IPS-15b (cell line): ENCODE data around the gene ZNF891.
A peak's percentile ranks its signal among the peaks of the same experiment; 100 is the strongest.

Experiments used
- H3K27me3 ChIP-seq: one replicate; pipeline ENCODE4 v1.6.1; 2013; ENCODE audit warnings: low read length; ENCODE audit not compliant: control insufficient read depth, insufficient read depth
- H3K36me3 ChIP-seq: one replicate; pipeline ENCODE4 v1.6.1; 2013; ENCODE audit warnings: low read length; ENCODE audit not compliant: control insufficient read depth, insufficient read depth
- H3K4me1 ChIP-seq: one replicate; pipeline ENCODE4 v1.6.1; 2013; ENCODE audit warnings: mild to moderate bottlenecking, low read length; ENCODE audit not compliant: control insufficient read depth, insufficient read depth
- H3K4me3 ChIP-seq: one replicate; pipeline ENCODE4 v1.5.1; 2013; ENCODE audit warnings: low read depth, low read length
- H3K9ac ChIP-seq: one replicate; pipeline ENCODE4 v1.6.1; 2013; ENCODE audit warnings: low read depth, mild to moderate bottlenecking, low read length
- H3K9me3 ChIP-seq: one replicate; pipeline ENCODE4 v1.6.1; 2013; ENCODE audit warnings: mild to moderate bottlenecking, low read length; ENCODE audit not compliant: control insufficient read depth, insufficient read depth

ZNF891 gene

DNA sequence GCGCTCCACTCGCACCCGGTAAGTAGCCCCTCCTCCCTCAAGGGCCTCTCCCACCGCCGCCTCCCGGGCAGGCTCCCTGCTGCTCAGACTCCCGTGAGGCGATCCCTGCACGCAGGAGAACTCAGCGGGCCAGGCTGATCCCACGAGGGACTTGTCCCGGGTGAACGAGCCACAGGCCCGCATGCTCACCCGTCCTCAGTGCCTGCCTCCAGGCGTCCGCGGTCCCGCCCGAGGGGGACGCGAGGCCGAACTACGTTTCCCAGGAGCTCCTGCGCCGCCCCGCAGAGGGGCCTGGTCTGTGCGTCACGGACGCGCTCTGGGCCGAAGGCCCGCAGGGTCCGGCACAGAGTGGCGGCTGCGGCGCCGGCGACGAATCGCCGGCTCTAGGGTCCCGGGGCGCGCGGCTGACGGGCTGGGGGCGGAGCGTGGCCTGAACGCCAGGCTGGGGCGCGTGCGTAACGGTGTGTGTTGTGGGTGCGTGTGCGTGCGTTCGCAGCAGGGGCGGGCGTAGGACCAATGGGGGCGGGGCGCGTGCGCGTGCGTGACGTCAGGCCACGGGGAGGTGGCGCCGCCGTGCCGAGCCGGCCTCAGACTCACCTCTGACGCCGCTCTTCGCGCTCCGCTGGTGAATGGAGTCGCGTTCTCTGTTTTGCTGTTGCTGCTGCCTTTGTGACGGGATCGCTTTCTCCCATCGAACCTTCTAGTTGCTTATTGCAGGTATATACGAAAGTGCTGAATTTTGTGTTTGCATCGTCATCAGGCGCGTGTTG, at the start of gene ZNF891, which contains the start of gene ZNF10:
Gene ZNF891, minus strand, starts transcription at position 237 of the 770 bp plus-strand sequence. CDS start 8,356 bp downstream, outside the sequence.
Gene ZNF10, plus strand, starts transcription at position 590 of the 770 bp plus-strand sequence. CDS start 13,866 bp downstream, outside the sequence.
- H3K9ac ChIP-seq: peak within 1 kb of the TSS; percentile 93
- H3K4me1 ChIP-seq: no peaks in the 10 kb centered on the region
- H3K27me3 ChIP-seq: no peaks in the 10 kb centered on the region
- peak within 1 kb of the TSS; percentile 92 for H3K4me3 ChIP-seq
- no peaks in the 10 kb centered on the region for H3K36me3 ChIP-seq
- H3K9me3 ChIP-seq: peaks cover 6% of the 10 kb centered on the region

DNA sequence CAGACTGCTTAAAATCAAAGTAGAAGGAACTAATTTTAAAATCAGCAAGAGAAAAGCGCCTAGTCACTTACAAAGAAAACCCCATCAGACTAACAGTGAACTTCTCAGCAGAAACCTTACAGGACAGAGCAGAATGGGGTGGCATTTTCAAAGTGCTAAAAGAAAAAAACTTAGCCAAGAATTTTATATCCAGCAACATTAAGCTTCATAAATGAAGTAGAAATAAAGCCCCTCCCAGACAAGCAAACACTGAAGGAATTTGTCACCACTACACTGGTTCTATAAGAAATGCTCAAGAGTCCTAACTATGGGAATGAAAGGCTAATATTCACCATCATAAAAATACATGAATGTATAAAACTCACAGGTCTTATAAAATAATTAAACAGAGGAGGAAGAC, 44.8 kb upstream of the ZNF891 start:
- Histone ChIP-seq H3K4me1 (no peaks in the 10 kb centered on the region), H3K27me3 (no peaks in the 10 kb centered on the region), H3K9me3 (peaks cover 23% of the 10 kb centered on the region), H3K36me3 (no peaks in the 10 kb centered on the region), H3K4me3 (no peak overlapping the region), H3K9ac (no peak overlapping the region)

DNA sequence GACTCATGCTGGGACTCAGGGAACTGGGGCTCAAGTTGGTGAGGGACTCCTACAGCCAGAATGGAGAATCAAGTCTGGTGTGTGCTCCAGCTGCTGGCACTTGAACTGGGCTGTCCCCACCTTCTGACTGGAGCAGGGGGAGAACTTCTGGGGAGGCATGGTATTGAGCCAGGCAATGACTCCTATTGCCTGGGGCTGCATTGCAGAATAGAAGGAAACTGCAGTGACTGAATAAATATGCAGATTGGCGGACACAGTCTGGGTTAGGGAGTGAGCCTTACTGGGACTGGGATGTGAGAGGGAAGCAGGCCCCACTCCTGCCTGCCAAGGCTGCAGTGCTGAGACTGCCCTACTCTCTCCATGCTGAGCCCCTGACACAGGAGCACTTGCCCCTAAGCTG, 42.4 kb upstream of the ZNF891 start:
- no peak overlapping the region for H3K9ac ChIP-seq
- H3K4me1 ChIP-seq: no peaks in the 10 kb centered on the region
- no peaks in the 10 kb centered on the region for H3K36me3 ChIP-seq
- no peaks in the 10 kb centered on the region for H3K27me3 ChIP-seq
- no peak overlapping the region for H3K4me3 ChIP-seq
- H3K9me3 ChIP-seq: peaks cover 23% of the 10 kb centered on the region

DNA sequence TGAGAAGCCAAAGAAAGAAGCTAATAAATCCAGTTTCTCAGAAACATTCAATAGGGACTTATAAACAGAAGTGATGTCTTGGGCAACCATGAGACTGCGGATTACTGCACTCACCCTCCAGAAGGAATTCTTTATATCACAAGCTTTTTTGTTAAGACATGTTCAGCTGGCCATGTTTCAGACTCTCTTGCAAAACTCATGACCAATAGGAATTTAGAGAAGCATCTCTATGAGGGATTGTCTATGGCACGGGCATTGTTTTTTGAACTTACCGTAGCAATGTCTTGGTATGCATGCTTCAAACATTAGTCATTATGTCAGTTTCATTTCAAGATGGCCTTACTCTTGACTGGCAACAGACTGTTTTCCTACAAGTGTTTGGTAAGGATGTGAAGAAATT, 35.7 kb upstream of the ZNF891 start:
- H3K36me3 ChIP-seq: no peaks in the 10 kb centered on the region
- no peak overlapping the region for H3K9ac ChIP-seq
- H3K27me3 ChIP-seq: no peaks in the 10 kb centered on the region
- peaks cover 5% of the 10 kb centered on the region for H3K9me3 ChIP-seq
- H3K4me3 ChIP-seq: no peak overlapping the region
- H3K4me1 ChIP-seq: no peaks in the 10 kb centered on the region

DNA sequence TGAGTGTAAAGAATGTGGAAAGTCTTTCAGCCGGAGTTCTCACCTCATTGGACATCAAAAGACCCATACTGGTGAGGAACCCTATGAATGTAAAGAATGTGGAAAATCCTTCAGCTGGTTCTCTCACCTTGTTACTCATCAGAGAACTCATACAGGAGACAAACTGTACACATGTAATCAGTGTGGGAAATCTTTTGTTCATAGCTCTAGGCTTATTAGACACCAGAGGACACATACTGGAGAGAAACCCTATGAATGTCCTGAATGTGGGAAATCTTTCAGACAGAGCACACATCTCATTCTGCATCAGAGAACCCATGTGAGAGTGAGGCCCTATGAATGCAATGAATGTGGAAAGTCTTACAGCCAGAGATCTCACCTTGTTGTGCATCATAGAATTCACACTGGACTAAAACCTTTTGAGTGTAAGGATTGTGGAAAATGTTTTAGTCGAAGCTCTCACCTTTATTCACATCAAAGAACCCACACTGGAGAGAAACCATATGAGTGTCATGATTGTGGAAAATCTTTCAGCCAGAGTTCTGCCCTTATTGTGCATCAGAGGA, 26.1 kb upstream of the ZNF891 start:
- H3K9me3 ChIP-seq: peaks cover 42% of the 10 kb centered on the region
- H3K9ac ChIP-seq: no peak overlapping the region
- no peak overlapping the region for H3K4me3 ChIP-seq
- H3K4me1 ChIP-seq: no peaks in the 10 kb centered on the region
- H3K27me3 ChIP-seq: no peaks in the 10 kb centered on the region
- peaks cover 31% of the 10 kb centered on the region for H3K36me3 ChIP-seq

DNA sequence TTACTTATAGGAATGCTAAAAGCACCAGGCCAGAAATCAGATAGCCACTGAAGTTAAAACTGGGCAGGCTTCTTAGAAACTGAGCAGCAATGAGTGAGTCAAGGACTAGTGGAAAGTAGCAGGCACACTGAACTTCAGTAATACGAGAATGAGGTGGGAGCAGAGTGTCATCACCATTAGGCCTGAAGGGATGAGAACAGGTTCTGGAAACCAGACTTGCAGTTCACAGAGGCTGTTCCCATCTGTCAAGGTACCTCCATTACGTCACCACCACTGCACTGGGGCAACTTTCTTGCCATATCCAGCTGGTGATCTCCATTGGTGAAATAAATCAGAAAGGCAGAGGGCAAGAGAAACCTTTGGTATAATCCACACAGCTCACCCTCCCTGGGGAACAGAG, 15.9 kb upstream of the ZNF891 start:
- Histone ChIP-seq H3K36me3 (peaks cover 10% of the 10 kb centered on the region), H3K4me3 (no peak overlapping the region), H3K4me1 (no peaks in the 10 kb centered on the region), H3K9me3 (peaks cover 1% of the 10 kb centered on the region), H3K9ac (no peak overlapping the region), H3K27me3 (no peaks in the 10 kb centered on the region)

DNA sequence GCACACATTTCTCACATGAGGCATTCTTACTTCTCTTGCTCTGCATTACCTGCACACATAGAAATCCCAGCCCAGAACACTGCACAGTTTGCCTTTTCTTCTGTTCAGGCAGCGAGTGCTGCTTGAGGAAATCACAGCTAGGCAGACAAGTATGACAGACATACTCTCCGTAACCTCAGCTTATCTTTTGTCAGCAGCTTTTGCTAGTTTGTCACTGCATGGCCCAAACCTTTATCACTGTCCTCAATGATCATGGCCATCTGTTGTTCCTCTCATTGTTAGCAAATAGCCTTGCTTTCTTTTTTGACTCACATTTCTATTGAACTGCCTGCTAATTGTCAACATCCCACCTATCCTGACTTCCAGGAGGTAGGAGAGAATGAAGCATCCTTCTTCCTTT, 5.7 kb upstream of the ZNF891 start:
- Histone ChIP-seq H3K9ac (no peak overlapping the region), H3K4me3 (no peak overlapping the region), H3K4me1 (no peaks in the 10 kb centered on the region), H3K9me3 (peaks cover 12% of the 10 kb centered on the region), H3K36me3 (peaks cover 2% of the 10 kb centered on the region), H3K27me3 (no peaks in the 10 kb centered on the region)

DNA sequence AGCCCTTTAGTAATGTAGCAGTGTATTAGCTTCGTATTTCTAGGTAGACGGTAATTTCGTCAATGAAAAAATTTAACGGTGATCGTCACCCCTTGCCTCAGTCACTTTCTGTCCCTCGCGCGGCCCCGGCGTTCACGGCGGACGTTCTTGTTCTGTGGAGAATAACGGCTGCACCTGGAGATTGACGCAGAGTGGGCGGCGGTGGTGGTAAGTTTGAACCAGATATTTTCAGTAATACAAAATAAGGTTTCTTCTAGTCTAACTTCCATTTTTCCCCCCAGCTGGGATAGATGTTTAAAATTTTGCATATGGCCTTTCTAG, 694 bp upstream of the ZNF891 start:
- Histone ChIP-seq H3K36me3 (peaks cover 1% of the 10 kb centered on the region), H3K27me3 (no peaks in the 10 kb centered on the region), H3K9ac (peak overlapping the region; percentile 93), H3K4me3 (peak overlapping the region; percentile 92), H3K9me3 (peaks cover 2% of the 10 kb centered on the region), H3K4me1 (no peaks in the 10 kb centered on the region)

DNA sequence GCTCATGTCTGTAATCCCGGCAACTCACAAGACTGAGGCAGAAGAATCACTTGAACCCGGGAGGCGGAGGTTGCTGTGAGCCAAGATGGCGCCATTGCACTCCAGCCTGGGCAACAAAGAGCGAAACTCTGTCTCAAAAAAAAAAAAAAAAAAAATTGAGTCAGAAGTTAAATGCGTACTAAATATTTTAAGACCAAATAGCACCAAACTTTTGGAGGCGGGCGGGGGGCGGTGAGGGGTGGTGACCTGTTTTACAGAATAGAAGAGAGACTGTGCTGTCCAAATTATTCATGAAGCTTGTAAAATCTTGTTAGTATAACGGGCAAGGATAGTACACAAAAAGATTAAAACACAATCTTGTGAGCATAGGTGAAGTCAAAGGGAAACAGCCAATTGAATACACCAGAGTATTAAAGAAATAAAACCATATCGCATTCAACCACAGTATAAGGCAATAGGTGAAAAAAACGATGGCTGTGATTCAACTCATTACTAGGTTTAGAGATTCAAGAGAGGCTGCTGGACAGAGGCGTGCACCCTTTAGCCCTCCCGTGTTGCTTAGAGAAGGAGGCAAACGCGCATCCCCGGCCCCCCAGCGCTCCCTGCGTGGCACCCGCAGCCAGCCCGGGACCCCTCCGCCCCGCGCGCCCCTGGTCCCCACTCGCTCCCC, 571 bp downstream of the ZNF891 start:
- H3K4me1 ChIP-seq: no peaks in the 10 kb centered on the region
- peak overlapping the region; percentile 92 for H3K4me3 ChIP-seq
- peak overlapping the region; percentile 73 for H3K9ac ChIP-seq
- H3K9me3 ChIP-seq: peaks cover 6% of the 10 kb centered on the region
- H3K36me3 ChIP-seq: no peaks in the 10 kb centered on the region
- H3K27me3 ChIP-seq: no peaks in the 10 kb centered on the region

DNA sequence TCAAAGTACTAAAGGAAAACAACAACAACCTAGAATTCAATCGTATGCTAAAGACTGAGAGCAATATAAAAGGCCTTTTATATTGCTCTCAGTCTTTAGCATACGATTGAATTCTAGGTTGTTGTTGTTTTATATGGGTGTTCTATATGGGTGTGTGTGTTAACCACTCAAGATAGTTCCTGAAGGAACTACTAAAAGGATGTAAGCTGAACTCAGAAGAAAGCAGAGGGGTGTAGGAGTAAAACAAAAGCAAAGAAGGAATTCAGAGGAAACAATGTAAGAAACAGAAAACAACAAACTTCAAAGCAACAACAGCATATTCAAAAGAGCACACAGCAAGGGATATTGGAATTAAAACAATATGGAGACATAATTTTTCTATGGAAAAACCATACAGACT, 5.4 kb downstream of the ZNF891 start:
- Histone ChIP-seq H3K27me3 (no peaks in the 10 kb centered on the region), H3K4me3 (no peak overlapping the region), H3K4me1 (no peaks in the 10 kb centered on the region), H3K9ac (no peak overlapping the region), H3K36me3 (peaks cover 15% of the 10 kb centered on the region), H3K9me3 (peaks cover 51% of the 10 kb centered on the region)

DNA sequence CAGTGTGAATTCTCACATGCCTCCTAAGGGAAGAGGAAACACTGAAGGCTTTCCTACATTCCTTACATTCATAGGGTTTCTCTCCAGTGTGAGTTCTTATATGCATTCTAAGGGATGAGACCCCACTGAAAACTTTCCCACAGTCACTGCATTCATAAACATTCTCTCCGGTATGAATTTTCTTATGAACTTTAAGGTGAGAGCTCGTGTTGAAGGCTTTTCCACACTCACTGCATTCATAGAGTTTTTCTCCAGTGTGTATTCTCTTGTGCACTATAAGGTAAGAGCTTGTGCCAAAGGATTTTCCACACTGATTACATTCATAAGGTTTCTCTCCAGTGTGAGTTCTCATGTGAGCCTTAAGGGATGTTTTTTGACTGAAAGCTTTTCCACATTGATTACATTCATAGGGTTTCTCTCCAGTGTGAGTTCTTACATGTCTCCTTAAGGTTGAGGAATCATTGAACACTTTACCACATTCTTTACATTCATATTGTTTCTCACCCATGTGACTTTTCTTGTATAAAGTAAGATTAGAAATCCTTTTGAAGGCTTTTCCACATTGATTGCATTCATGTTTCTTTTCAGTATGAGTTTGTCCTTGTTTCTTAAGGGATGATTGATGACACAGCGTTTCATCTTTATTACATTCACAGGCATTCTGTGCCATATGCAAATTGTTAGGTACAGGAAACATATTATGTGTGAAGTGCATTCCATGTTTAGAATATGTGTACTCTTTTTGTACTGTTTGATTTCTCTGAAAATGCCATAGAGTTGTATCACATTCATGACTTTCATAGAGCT, 9.5 kb downstream of the ZNF891 start:
- Histone ChIP-seq H3K27me3 (no peaks in the 10 kb centered on the region), H3K36me3 (peaks cover 21% of the 10 kb centered on the region), H3K4me3 (no peak overlapping the region), H3K4me1 (no peaks in the 10 kb centered on the region), H3K9ac (no peak overlapping the region), H3K9me3 (peaks cover 68% of the 10 kb centered on the region)
